Measurements from ENCODE around the gene SYNM.

SYNM gene

DNA sequence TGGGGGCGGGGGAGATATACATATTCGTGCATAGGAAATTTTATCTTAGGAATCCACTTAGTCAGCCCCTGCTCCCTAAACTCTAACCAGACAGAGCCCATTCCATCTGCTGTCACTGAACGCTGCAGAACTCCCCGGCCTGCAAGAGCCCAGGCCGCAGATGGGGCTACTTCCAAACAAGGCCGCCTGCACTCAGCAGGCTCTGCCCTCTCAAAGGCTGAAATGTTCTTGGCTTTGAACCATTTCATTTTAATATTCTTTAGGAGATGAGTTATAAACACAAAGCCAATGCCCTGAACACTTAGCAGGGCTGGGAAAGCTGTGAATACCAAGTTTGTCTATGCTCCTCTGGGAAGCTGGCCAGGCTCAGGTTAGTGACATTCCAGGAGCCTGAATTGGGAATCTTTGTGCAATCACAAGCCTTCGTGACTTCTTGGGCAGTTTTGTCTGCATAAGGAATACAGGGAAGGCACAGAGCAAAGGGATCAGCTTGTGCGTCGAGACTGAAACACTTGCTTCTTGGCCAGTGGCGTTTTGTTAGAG lies 65.0 kb downstream of the SYNM start:
- DNase-seq (ENCODE audit: low spot score), result no peak

DNA sequence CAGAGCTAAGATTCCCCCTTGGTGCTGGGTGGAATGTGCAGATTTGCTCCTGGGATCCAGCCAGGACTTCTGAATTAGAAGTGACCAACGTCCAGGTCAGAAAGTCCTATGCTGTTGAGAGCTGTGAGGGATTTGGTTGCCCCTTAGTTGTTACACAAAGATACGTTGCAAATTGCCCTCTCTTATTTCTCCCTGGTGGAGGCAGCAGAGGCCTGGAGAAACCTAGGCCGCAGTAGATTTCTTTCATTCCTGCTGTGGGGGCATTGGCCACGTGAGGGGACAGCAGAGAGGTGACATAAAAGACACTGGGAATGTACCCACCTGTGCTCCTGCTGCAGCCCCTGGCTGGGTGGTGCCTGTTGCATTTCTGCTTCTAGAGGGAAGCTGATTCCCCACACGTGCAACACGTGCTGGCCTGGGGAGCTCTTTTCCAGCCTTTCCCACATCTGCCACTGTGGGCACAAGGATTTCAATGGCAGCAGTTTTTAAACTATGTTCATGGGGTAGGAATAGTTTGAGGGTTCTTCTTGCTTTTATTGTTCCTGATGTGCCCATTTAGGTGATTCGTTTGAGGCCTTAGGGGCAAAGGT lies 65.7 kb downstream of the SYNM start:
- no peak for DNase-seq (ENCODE audit: low spot score)

DNA sequence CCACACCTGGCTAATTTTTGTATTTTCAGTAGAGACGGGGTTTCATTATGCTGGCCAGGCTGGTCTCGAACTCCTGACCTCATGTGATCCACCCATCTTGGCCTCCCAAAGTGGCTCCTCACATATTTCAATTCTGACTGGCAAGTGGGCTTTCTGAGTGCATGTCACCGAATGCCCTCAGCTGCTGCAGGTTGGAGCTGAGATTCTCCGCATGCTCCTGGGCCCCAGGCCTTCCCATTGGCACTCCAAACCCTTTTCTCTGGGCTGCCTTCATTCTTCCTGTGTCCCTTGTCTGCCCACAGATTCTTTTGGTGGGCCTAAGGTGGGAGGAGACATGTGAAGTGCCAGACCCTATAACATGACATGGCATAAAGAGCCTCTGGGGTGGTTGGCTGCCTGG lies 67.3 kb downstream of the SYNM start:
- DNase-seq (ENCODE audit: low spot score), result no peak

DNA sequence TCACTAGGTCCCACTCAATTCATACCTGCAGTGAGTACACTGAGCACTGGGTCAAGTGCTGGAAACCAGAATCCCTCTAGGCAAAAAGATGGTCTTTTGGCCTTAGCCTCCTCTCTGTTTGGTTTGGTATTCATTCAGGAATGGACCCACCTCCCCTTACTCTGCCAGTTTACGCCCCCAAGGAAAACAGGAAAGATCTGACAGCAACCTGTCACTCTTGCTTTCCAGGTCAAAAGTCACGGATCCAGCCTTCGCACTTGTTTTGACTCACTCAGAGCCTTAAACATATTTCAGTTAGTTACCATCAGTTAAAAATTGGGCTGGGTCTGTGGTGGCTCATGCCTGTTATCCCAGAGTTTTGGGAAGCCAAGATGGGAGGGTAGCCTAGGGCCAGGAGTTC lies 68.1 kb downstream of the SYNM start:
- DNase-seq (ENCODE audit: low spot score), result no peak

DNA sequence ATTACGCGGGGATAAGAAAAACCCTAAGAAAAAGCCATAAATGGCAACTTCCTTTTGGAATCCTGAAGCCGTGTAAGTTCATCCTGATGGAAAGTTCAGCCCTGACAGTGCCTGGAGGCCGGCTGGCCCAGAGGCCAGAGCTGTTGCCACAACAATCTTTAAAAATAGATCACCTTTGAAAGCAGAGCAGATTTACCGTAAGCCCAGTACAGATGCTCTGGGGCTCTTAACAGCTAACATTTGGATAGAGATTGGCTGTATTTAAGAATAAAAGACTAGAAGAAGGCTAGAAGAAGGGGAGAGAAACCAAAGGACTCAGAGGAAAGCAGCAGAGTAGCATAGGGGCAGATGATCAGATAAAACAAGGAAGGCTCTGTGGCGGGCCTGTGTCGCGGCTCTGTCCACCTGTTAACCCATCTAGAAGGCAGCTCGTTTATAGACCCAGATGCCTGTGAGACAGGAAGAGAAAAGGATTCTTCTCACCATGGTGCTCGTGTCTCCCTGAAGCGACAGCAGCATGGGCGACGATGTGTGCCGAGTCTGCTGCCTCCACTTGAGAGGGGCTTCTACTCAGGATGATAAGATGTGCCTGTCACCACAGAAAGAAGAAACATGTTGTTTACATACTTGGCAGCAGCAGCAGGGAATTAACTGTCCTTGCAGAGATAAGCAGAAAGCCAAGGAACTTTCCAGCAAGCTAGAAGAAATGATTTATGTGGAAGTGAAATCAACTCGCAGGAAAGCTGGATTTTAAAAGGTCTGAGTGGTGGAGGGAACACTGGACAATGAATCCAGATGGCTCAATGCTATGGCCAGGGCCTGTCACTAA lies 69.9 kb downstream of the SYNM start:
- no peak for DNase-seq (ENCODE audit: low spot score)

GRCh38 chr15:99176757-99177156 lies 71.9 kb downstream of the SYNM start:
- DNase-seq (ENCODE audit: low spot score), result no peak

- DNase-seq (ENCODE audit: low spot score), result no peak
Measured at GRCh38 chr15:99177679-99178078, 72.8 kb downstream of the SYNM start.

GRCh38 chr15:99180086-99180963 lies 75.4 kb downstream of the SYNM start:
- no peak for DNase-seq (ENCODE audit: low spot score)

- no peak for DNase-seq (ENCODE audit: low spot score)
Measured at GRCh38 chr15:99180964-99181306, 76.1 kb downstream of the SYNM start.

DNA sequence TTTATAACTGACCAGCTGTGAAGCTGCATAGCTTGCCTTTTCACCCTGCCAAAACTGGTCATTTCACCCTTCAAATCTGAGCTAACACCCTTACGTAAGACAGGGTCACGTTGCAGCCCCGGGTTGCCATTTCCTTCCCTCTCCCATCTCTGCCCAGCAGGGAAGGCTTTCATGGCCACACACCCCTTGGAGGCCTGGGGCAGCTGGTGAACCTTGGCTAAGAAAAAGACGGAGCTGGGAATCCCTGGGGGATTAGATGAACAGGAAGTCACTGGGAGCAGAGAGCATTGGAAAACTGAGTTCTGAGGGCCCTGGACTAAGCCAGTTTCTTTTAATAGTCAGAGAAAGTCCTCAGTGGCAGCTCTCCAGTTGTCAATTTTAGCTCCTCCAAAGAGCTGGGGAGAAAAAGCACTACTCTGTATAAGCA lies 76.7 kb downstream of the SYNM start:
- no peak for DNase-seq (ENCODE audit: low spot score)

- no peak for DNase-seq (ENCODE audit: low spot score)
Measured at GRCh38 chr15:99182791-99183190, 77.9 kb downstream of the SYNM start.
